Hepatocyte (in vitro differentiated cells): ENCODE measurements around the gene ABCA1. TPM values are rescaled to one million over a fixed set of nuclear protein-coding genes. Genes with fewer than 3 reads are reported as not detected.
"Not testable (repeated sequence)": the region's sequence is repeated elsewhere in the genome, so short reads cannot be mapped to it uniquely, and the experiment has no call there.

Experiments used
- DNase-seq: peaks from one replicate; pipeline ENCODE4 v3.0.0-alpha.2; 2016; ENCODE audit warnings: low spot score
- H2AFZ ChIP-seq: fragments of 200-600 bp; sonication (generic); 2 replicates; pipeline ENCODE4 v1.6.0; 2016; ENCODE audit warnings: antibody characterized with exemption, mild to moderate bottlenecking
- H3K27ac ChIP-seq: fragments of 200-600 bp; sonication (generic); 2 replicates; pipeline ENCODE4 v1.5.1; 2016; ENCODE audit warnings: mild to moderate bottlenecking
- H3K27me3 ChIP-seq: fragments of 200-600 bp; sonication (generic); 2 replicates; pipeline ENCODE4 v1.6.1; 2016
- H3K36me3 ChIP-seq: fragments of 200-600 bp; sonication (generic); replicated peaks from 2 replicates; pipeline ENCODE4 v1.5.1; 2016; ENCODE audit warnings: low read depth; ENCODE audit not compliant: insufficient read depth
- H3K4me1 ChIP-seq: fragments of 200-600 bp; sonication (generic); 2 replicates; pipeline ENCODE4 v1.5.1; 2016; ENCODE audit warnings: mild to moderate bottlenecking, moderate library complexity; ENCODE audit not compliant: insufficient read depth
- H3K4me2 ChIP-seq: fragments of 200-600 bp; sonication (generic); 2 replicates; pipeline ENCODE4 v1.6.0; 2016
- H3K4me3 ChIP-seq: fragments of 200-600 bp; sonication (generic); 2 replicates; pipeline ENCODE4 v1.5.1; 2016; ENCODE audit warnings: mild to moderate bottlenecking
- H3K79me2 ChIP-seq: fragments of 200-600 bp; sonication (generic); 2 replicates; pipeline ENCODE4 v1.6.0; 2017; ENCODE audit warnings: mild to moderate bottlenecking
- H3K9me2 ChIP-seq: fragments of 200-600 bp; sonication (generic); replicated peaks from 2 replicates; pipeline ENCODE4 v1.6.0; 2017; ENCODE audit warnings: mild to moderate bottlenecking; ENCODE audit not compliant: insufficient read depth
- H3K9me3 ChIP-seq: fragments of 200-600 bp; sonication (generic); 2 replicates; pipeline ENCODE4 v1.5.1; 2016; ENCODE audit warnings: low read depth, mild to moderate bottlenecking
- H4K20me1 ChIP-seq: fragments of 200-600 bp; sonication (generic); 2 replicates; pipeline ENCODE4 v1.6.0; 2016; ENCODE audit warnings: mild to moderate bottlenecking; ENCODE audit not compliant: insufficient read depth, poor library complexity, severe bottlenecking
- EZH2 ChIP-seq: fragments of 200-600 bp; sonication (generic); IDR thresholded peaks from 2 replicates; pipeline ENCODE4 v1.6.1; 2016; ENCODE audit warnings: antibody characterized with exemption, mild to moderate bottlenecking, borderline replicate concordance
- EZH2phosphoT487 ChIP-seq: fragments of 200-600 bp; sonication (generic); IDR thresholded peaks from one replicate; pipeline ENCODE4 v1.6.1; 2018; ENCODE audit warnings: antibody characterized with exemption, mild to moderate bottlenecking, low read depth, moderate library complexity; ENCODE audit not compliant: unreplicated experiment, severe bottlenecking
- WGBS: methylation state at CpG from one replicate; pipeline ENCODE4 v1.1.6; 2016; ENCODE audit warnings: low lambda C conversion rate; ENCODE audit errors: missing lambda C conversion rate; 5-methylcytosine and 5-hydroxymethylcytosine counted together
- polyA plus RNA-seq: library from polyadenylated mRNA; unstranded; fragments of >200 nt; fragmentation: Nextera tagmentation; extraction: Ambion mirVana; gene quantifications from 2 replicates; pipeline ENCODE4 v1.2.1, GENCODE V29; 2016
- total RNA-seq: library from RNA; depleted of rRNA; stranded (reverse); fragments of >200 nt; gene quantifications from 2 replicates; pipeline ENCODE4 v1.2.3, GENCODE V29; 2014
- TF ChIP-seq, protein P1 (sequence below): fragments of 200-600 bp; sonication (generic); IDR thresholded peaks from 2 replicates; pipeline ENCODE4 v1.5.1; 2016; ENCODE audit warnings: antibody characterized with exemption, mild to moderate bottlenecking; ENCODE audit not compliant: poor library complexity

The ABCA1 gene
- total and polyA plus RNA-seq, 2 experiments from 2014 or later, result 14.5 to 87.4 TPM

DNA sequence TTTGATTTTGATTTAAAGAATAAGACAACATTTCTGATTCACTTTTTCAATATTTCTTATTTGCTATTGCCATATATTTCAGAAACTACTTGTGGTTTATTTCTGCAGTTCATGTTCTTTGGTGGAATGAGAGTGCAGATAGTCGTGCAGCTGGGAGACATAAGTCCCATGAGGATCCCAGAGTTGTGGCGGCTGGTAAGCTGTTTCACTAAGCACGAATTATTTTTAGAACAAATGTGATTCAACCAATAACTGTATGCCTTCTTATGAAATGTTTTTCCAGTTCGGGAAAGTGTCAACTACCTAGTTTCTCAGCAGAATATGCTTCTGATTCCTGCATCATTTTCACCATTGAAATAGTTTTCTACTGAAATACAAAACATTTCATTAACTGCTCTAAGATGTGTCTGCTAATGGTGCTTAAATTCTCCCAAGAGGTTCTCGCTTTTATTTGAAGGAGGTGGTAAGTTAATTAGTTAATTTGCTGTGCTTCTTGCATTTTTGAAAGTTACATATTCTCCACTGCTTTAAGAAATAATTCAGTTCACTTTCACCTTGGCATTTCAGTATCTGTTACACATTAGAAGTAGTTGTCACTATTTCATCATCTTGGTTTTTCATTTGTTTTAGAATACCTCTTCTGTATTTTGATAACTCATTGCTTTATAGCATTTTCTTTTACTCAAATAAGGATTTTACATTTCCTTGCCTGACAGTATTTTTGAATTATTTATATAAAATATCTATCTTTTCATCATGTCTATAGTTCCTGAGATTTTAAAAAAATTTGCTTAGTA is 155.0 kb downstream of the ABCA1 start:
- no peaks in the 10 kb centered on the region for H3K79me2 ChIP-seq
- 68% methylated on average over 5 of the region's 5 CpGs for WGBS
- no peak for TF ChIP-seq EZH2
- TF ChIP-seq, protein P1, sequence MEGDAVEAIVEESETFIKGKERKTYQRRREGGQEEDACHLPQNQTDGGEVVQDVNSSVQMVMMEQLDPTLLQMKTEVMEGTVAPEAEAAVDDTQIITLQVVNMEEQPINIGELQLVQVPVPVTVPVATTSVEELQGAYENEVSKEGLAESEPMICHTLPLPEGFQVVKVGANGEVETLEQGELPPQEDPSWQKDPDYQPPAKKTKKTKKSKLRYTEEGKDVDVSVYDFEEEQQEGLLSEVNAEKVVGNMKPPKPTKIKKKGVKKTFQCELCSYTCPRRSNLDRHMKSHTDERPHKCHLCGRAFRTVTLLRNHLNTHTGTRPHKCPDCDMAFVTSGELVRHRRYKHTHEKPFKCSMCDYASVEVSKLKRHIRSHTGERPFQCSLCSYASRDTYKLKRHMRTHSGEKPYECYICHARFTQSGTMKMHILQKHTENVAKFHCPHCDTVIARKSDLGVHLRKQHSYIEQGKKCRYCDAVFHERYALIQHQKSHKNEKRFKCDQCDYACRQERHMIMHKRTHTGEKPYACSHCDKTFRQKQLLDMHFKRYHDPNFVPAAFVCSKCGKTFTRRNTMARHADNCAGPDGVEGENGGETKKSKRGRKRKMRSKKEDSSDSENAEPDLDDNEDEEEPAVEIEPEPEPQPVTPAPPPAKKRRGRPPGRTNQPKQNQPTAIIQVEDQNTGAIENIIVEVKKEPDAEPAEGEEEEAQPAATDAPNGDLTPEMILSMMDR, result no peak
- no peak for TF ChIP-seq EZH2phosphoT487

DNA sequence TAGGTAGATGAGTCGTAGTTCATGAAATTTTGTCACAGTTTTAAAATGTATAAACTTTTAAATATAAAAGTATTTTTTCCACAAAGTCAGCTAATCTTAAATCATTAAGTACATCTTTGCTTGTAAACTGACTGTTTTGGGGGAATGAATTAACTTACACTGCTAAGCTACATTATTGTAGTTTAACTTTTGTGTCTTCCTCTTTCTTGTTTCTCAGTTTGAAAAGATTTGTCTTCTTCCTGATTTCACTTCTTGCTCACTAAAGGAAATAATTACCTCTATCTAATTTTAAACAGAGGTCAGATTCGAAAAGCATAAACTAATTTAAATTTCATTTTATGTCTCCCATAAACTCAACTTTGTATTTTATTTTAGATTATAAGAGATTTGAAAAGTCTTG is 158.3 kb downstream of the ABCA1 start:
- TF ChIP-seq EZH2phosphoT487 (no peak), EZH2 (no peak)
- TF ChIP-seq, protein P1, result no peak
- no peaks in the 10 kb centered on the region for H3K4me1 ChIP-seq
- DNase-seq, result no peak
- H3K27me3 ChIP-seq, result no peaks in the 10 kb centered on the region
- H3K27ac ChIP-seq, result no peak overlapping the region
- no peaks in the 10 kb centered on the region for H3K9me2 ChIP-seq
- no peaks in the 10 kb centered on the region for H3K36me3 ChIP-seq
- no peaks in the 10 kb centered on the region for H3K79me2 ChIP-seq
- H3K4me3 ChIP-seq, result no peak overlapping the region
- H3K4me2 ChIP-seq, result no peak overlapping the region
- H2AFZ ChIP-seq, result no peak overlapping the region
- no peaks in the 10 kb centered on the region for H3K9me3 ChIP-seq
- 92% methylated on average over 2 of the region's 2 CpGs for WGBS
- no peaks in the 10 kb centered on the region for H4K20me1 ChIP-seq

More for the DNA sequence above, 155.0 kb downstream of the ABCA1 start:
- Histone ChIP-seq H3K4me2 (peak overlapping the region; percentile 18), H3K9me2 (no peaks in the 10 kb centered on the region), H4K20me1 (no peaks in the 10 kb centered on the region), H3K4me3 (no peak overlapping the region), H3K36me3 (no peaks in the 10 kb centered on the region), H3K27me3 (no peaks in the 10 kb centered on the region), H3K27ac (no peak overlapping the region), H3K9me3 (no peaks in the 10 kb centered on the region), H2AFZ (no peak overlapping the region), H3K4me1 (no peaks in the 10 kb centered on the region)
- no peak for DNase-seq

DNA sequence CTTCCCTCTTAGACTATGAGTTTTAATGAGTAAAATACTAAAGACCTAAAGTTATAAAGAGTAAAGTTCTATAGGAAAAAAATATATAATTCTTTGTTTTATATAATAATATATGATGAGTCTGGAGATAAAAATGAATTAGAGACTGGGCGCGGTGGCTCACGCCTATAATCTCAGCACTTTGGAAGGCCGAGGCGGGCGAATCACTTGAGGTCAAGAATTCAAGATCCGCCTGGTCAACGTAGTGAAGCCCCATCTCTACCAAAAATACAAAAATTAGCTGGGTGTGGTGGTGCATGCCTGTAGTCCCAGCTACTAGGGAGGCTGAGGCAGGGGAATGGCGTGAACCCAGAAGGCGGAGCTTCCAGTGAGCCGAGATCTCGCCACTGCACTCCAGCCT is 158.9 kb downstream of the ABCA1 start:
- not testable (repeated sequence) for H3K4me2 ChIP-seq, H4K20me1 ChIP-seq
- WGBS, result 98% methylated on average over 12 of the region's 12 CpGs

DNA sequence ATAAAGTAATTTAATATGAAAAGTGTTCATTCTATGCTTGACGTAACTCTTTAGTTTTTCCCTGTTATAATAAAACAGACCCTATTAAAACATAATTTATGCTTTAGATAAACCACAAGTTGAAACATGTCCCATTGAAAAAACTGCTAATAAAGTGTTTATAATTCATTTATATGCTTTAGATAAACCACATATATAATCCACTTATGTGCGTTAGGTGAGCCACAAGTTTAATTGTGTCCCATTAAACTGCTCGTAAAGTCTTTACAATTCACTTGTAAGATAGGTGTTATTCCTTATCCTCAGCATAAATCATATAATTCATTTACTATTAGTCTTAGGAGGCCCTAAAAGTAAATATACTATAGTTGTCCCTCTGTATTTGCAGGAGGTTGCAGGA is 160.4 kb downstream of the ABCA1 start:
- no peak overlapping the region for H3K27ac ChIP-seq
- H3K4me3 ChIP-seq, result no peak overlapping the region
- no peaks in the 10 kb centered on the region for H3K79me2 ChIP-seq
- no peaks in the 10 kb centered on the region for H3K4me1 ChIP-seq
- TF ChIP-seq EZH2phosphoT487 (no peak), EZH2 (no peak)
- TF ChIP-seq, protein P1, result no peak
- H3K4me2 ChIP-seq, result no peak overlapping the region
- no peaks in the 10 kb centered on the region for H3K9me2 ChIP-seq
- no peaks in the 10 kb centered on the region for H3K27me3 ChIP-seq
- H3K9me3 ChIP-seq, result no peaks in the 10 kb centered on the region
- no peaks in the 10 kb centered on the region for H3K36me3 ChIP-seq
- H2AFZ ChIP-seq, result no peak overlapping the region
- WGBS, result 87% methylated on average over 3 of the region's 3 CpGs
- no peaks in the 10 kb centered on the region for H4K20me1 ChIP-seq
- no peak for DNase-seq

More for the DNA sequence above, 158.9 kb downstream of the ABCA1 start:
- H3K9me3 ChIP-seq, H3K36me3 ChIP-seq, H3K4me3 ChIP-seq, H3K79me2 ChIP-seq, H3K4me1 ChIP-seq, H3K27me3 ChIP-seq, DNase-seq, H3K9me2 ChIP-seq, H2AFZ ChIP-seq, H3K27ac ChIP-seq: not testable (repeated sequence)
